Stomach (tissue), 9 donors: ENCODE data around the gene MEGF9. TPM values are rescaled to one million over a fixed set of nuclear protein-coding genes. Genes with fewer than 3 reads are reported as not detected.

ENCODE experiments used
- DNase-seq, 2 donors: peaks; one replicate each; pipeline versions ENCODE4 v3.0.0 to v3.0.0-alpha.2; 2013 to 2019
- H3K27ac ChIP-seq, 5 donors: fragments of 200-600 bp in 4 of 5; sonication (generic) in 4 of 5; one replicate each; pipeline ENCODE4 v1.5.1; 2013 to 2019; ENCODE audit warnings: mild to moderate bottlenecking in 1 of 5, moderate library complexity in 1 of 5
- H3K27me3 ChIP-seq, 3 donors: fragments of 200-600 bp; sonication (generic); one replicate each; pipeline ENCODE4 v1.5.1; 2017 to 2019; ENCODE audit warnings: mixed run types in 1 of 3
- H3K36me3 ChIP-seq, 4 donors: fragments of 200-600 bp; sonication (generic); 1 replicate in 3 of 4; 2 replicates in 1 of 4; pipeline ENCODE4 v1.5.1; 2016 to 2019
- H3K4me1 ChIP-seq, 4 donors: fragments of 200-600 bp; sonication (generic); one replicate each; pipeline ENCODE4 v1.5.1; 2016 to 2019
- H3K4me3 ChIP-seq, 4 donors: fragments of 200-600 bp; sonication (generic) in 3 of 4; one replicate each; pipeline ENCODE4 v1.5.1; 2016 to 2019; ENCODE audit warnings: mild to moderate bottlenecking in 1 of 4
- H3K9me3 ChIP-seq, 4 donors: fragments of 200-600 bp; sonication (generic); one replicate each; pipeline ENCODE4 v1.5.1; 2016 to 2019
- CTCF ChIP-seq, 7 experiments: fragments of 450-650 bp in 4 of 7; fragments of 200-600 bp in 3 of 7; sonication (generic) in 3 of 7; IDR thresholded peaks; one replicate each; pipeline ENCODE4 v1.5.1; 2016 to 2019; ENCODE audit warnings: antibody characterized with exemption in 7 of 7, control low read depth in 2 of 7, mild to moderate bottlenecking in 1 of 7
- EP300 ChIP-seq: sonication (generic); formaldehyde crosslinking; IDR thresholded peaks from one replicate; pipeline ENCODE4 v1.6.1; 2017; ENCODE audit warnings: antibody characterized with exemption
- POLR2A ChIP-seq, 4 donors: fragments of 450-650 bp; IDR thresholded peaks; one replicate each; pipeline ENCODE4 v1.6.1; 2016; ENCODE audit warnings: antibody characterized with exemption in 4 of 4, control low read depth in 2 of 4, mild to moderate bottlenecking in 1 of 4, moderate library complexity in 1 of 4
- POLR2AphosphoS5 ChIP-seq, 3 donors: sonication (generic); formaldehyde crosslinking; IDR thresholded peaks; one replicate each; pipeline ENCODE4 v1.6.1; 2016; ENCODE audit warnings: antibody characterized with exemption in 3 of 3
- WGBS, 5 donors: extraction: QIAGEN DNeasy Blood & Tissue Kit in 3 of 5; methylation state at CpG; one replicate each; pipeline versions ENCODE4 v1.1.5 to v1.1.7; 2013 to 2018; 5-methylcytosine and 5-hydroxymethylcytosine counted together
- intact Hi-C: fragments of 100-400 bp; cut with DNase I; formaldehyde crosslinking; loops from one replicate; pipeline ENCODE4 v1.15.1; 2023; ENCODE audit warnings: low total_unique reads
- polyA plus RNA-seq, 3 donors: library from polyadenylated mRNA; stranded (reverse); fragments of 200-250 nt; gene quantifications; one replicate each; pipeline ENCODE4 v1.2.3, GENCODE V29; 2013
- total RNA-seq, 5 donors: library from RNA; depleted of rRNA; stranded (reverse); fragments of >200 nt; gene quantifications; one replicate each; pipeline versions ENCODE4 v1.1.0 to v1.2.3, GENCODE V29; 2014 to 2016
- donor health status: healthy with polysubstance abuse.
- donor health status: Bipolar disorder and iron deficiency.
- donor health status: healthy.

MEGF9 gene
- total and polyA plus RNA-seq, 8 donors, result 3.5 to 26.8 (median 8.1) TPM

- TF ChIP-seq CTCF (IDR thresholded peaks at IDR 0.05) (no peak), EP300 (no peak), POLR2AphosphoS5 (IDR thresholded peaks at IDR 0.05) (no peak), POLR2A (IDR thresholded peaks at IDR 0.05) (no peak)
- H3K4me1 ChIP-seq, result peaks cover 4 to 56% (median 18%) of the 10 kb centered on the region in 4 donors
- H3K36me3 ChIP-seq, result no peaks in the 10 kb centered on the region
- no peaks in the 10 kb centered on the region for H3K9me3 ChIP-seq
- no peak for DNase-seq
- no peak overlapping the region for H3K27ac ChIP-seq
- H3K4me3 ChIP-seq, result no peak overlapping the region
- H3K27me3 ChIP-seq, result no peaks in the 10 kb centered on the region
- intact Hi-C loops, result no loop called here
These were observed 50.3 kb downstream of the MEGF9 start for GRCh38 chr9:120663950-120664349.

GRCh38 chr9:120663380-120663779, 50.9 kb downstream of the MEGF9 start:
- peaks cover 4 to 52% (median 17%) of the 10 kb centered on the region in 4 donors for H3K4me1 ChIP-seq
- no peaks in the 10 kb centered on the region for H3K36me3 ChIP-seq
- WGBS, 5 donors, result 45 to 57% (median 52%) methylated on average over 3 of the region's 3 CpGs
- intact Hi-C loops, result no loop called here
- no peak for DNase-seq
- no peak overlapping the region for H3K27ac ChIP-seq
- H3K4me3 ChIP-seq, result no peak overlapping the region
- TF ChIP-seq POLR2AphosphoS5 (IDR thresholded peaks at IDR 0.05) (no peak), EP300 (no peak), CTCF (IDR thresholded peaks at IDR 0.05) (no peak), POLR2A (IDR thresholded peaks at IDR 0.05) (no peak)
- no peaks in the 10 kb centered on the region for H3K9me3 ChIP-seq
- H3K27me3 ChIP-seq, result no peaks in the 10 kb centered on the region

- H3K27ac ChIP-seq, result no peak overlapping the region
- H3K9me3 ChIP-seq, result no peaks in the 10 kb centered on the region
- TF ChIP-seq EP300 (no peak), POLR2A (IDR thresholded peaks at IDR 0.05) (no peak), POLR2AphosphoS5 (IDR thresholded peaks at IDR 0.05) (no peak), CTCF (IDR thresholded peaks at IDR 0.05) (no peak)
- H3K4me3 ChIP-seq, result no peak overlapping the region
- H3K4me1 ChIP-seq, result peaks cover 4 to 45% (median 17%) of the 10 kb centered on the region in 4 donors
- WGBS, 5 donors, result 92 to 98% (median 95%) methylated on average over 8 of the region's 8 CpGs
- no peak for DNase-seq
- H3K27me3 ChIP-seq, result no peaks in the 10 kb centered on the region
- H3K36me3 ChIP-seq, result no peaks in the 10 kb centered on the region
- intact Hi-C loops, result no loop called here
These were observed 51.8 kb downstream of the MEGF9 start for GRCh38 chr9:120662513-120662912.

- peak in 1 of 2 donors; percentile 38 for DNase-seq
- Histone ChIP-seq H3K36me3 (no peaks in the 10 kb centered on the region), H3K9me3 (no peaks in the 10 kb centered on the region), H3K27me3 (no peaks in the 10 kb centered on the region), H3K4me3 (no peak overlapping the region), H3K27ac (no peak overlapping the region), H3K4me1 (peaks cover 4 to 44% (median 16%) of the 10 kb centered on the region in 4 donors)
- 30 to 52% (median 41%) methylated on average over 2 of the region's 2 CpGs for WGBS, 5 donors
- intact Hi-C loops, result no loop called here
- TF ChIP-seq POLR2AphosphoS5 (IDR thresholded peaks at IDR 0.05), result no peak
- no peak for TF ChIP-seq EP300
- no peak for TF ChIP-seq CTCF (IDR thresholded peaks at IDR 0.05)
- no peak for TF ChIP-seq POLR2A (IDR thresholded peaks at IDR 0.05)
These were observed 54.6 kb downstream of the MEGF9 start for GRCh38 chr9:120659676-120660075.
